H1 (cell line): Measurements from ENCODE around the gene PHC2. TPM values are rescaled to one million over a fixed set of nuclear protein-coding genes. Genes with fewer than 3 reads are reported as not detected.

ENCODE experiments used
- CHD1 ChIP-seq: IDR thresholded peaks from 2 replicates; pipeline ENCODE4 v1.6.1; 2012; ENCODE audit warnings: low read depth, low read length, improper control_type of control experiment
- FOSL1 ChIP-seq: IDR thresholded peaks from 2 replicates; pipeline ENCODE4 v1.6.1; 2011; ENCODE audit warnings: mild to moderate bottlenecking, low read depth, low read length, moderate library complexity; ENCODE audit not compliant: insufficient read depth
- KDM4A ChIP-seq: IDR thresholded peaks from one replicate; pipeline ENCODE4 v1.7.1; 2012; ENCODE audit warnings: low read depth, mild to moderate bottlenecking, moderate library complexity, low read length, inconsistent platforms; ENCODE audit not compliant: severe bottlenecking
- NRF1 ChIP-seq: IDR thresholded peaks from 2 replicates; pipeline ENCODE4 v1.6.1; 2011; ENCODE audit warnings: mild to moderate bottlenecking, low read depth, low read length, improper control_type of control experiment
- POLR2A ChIP-seq, 2 experiments: IDR thresholded peaks; 1 replicate in 1 of 2; 2 replicates in 1 of 2; pipeline ENCODE4 v1.6.1; 2011; ENCODE audit warnings: low read depth in 2 of 2, low read length in 2 of 2, mild to moderate bottlenecking in 2 of 2; ENCODE audit errors: control extremely low read depth in 1 of 2
- RAD21 ChIP-seq, 2 experiments: IDR thresholded peaks in 1 of 2; conservative IDR thresholded peaks in 1 of 2; 2 replicates each; pipeline ENCODE4 v1.6.1; 2011; ENCODE audit warnings: low read depth in 2 of 2, low read length in 2 of 2, improper control_type of control experiment in 1 of 2, inconsistent platforms in 1 of 2, mild to moderate bottlenecking in 1 of 2, moderate library complexity in 1 of 2
- SAP30 ChIP-seq: fragments of 300-600 bp; sonication (generic); IDR thresholded peaks from 2 replicates; pipeline ENCODE4 v1.7.1; 2012; ENCODE audit warnings: low read length, moderate library complexity, mild to moderate bottlenecking, inconsistent platforms; ENCODE audit not compliant: insufficient read depth, insufficient replicate concordance
- SP4 ChIP-seq: IDR thresholded peaks from 2 replicates; pipeline ENCODE4 v1.6.1; 2012; ENCODE audit warnings: low read length, inconsistent platforms
- TEAD4 ChIP-seq: IDR thresholded peaks from 2 replicates; pipeline ENCODE4 v1.6.1; 2012; ENCODE audit warnings: low read depth, low read length, inconsistent platforms, mixed read lengths
- polyA plus RNA-seq, 7 experiments: library from polyadenylated mRNA; depleted of rRNA in 3 of 7; stranded (reverse) in 5 of 7; unstranded in 2 of 7; fragments of >200 nt in 5 of 7; fragments of 200-250 nt in 2 of 7; gene quantifications; 1 replicate in 5 of 7; 2 replicates in 1 of 7; 4 replicates in 1 of 7; pipeline versions ENCODE4 v1.2.1 to v1.2.3, GENCODE V29; 2011 to 2013; ENCODE audit warnings: missing spikeins in 2 of 7, mixed read lengths in 2 of 7
- total RNA-seq: library from RNA; stranded (reverse); fragmentation: NEBNext Ultra II Directional; extraction: Animal tissue kit (Norgen Biotek cat#: 25700); gene quantifications from 2 replicates; pipeline ENCODE4 v1.2.1, GENCODE V29; 2021

Gene PHC2
- total and polyA plus RNA-seq, 2 of the 8 experiments (the other 6 are each of a cell fraction or from before 2014, with no cell fraction given): 5.6 to 14.2 TPM

- TF ChIP-seq TEAD4: no peak
- TF ChIP-seq RAD21 (IDR thresholded peaks at IDR 0.05 in 1 of 2, conservative IDR thresholded peaks at IDR 0.05 in 1 of 2; ENCODE audit: low read depth in 2 of 2, low read length in 2 of 2): no peak
- TF ChIP-seq SAP30: no peak
- TF ChIP-seq SP4: no peak
- TF ChIP-seq NRF1: no peak
- TF ChIP-seq KDM4A: no peak
- no peak for TF ChIP-seq POLR2A (IDR thresholded peaks at IDR 0.05; ENCODE audit: control extremely low read depth in 1 of 2, low read depth in 2 of 2, low read length in 2 of 2)
- TF ChIP-seq CHD1: no peak
- no peak for TF ChIP-seq FOSL1
These were observed 148.1 kb downstream of the PHC2 start (continued) for GRCh38 chr1:33282791-33283190.
